ENCODE measurements around the gene USP13. TPM values are rescaled to one million over a fixed set of nuclear protein-coding genes. Genes with fewer than 3 reads are reported as not detected.

Gene USP13
- total and polyA plus RNA-seq, 10 of the 15 experiments (the other 5 are each of a cell fraction or from before 2014, with no cell fraction given) = 3.2 to 20.8 (median 9.0) TPM

DNA sequence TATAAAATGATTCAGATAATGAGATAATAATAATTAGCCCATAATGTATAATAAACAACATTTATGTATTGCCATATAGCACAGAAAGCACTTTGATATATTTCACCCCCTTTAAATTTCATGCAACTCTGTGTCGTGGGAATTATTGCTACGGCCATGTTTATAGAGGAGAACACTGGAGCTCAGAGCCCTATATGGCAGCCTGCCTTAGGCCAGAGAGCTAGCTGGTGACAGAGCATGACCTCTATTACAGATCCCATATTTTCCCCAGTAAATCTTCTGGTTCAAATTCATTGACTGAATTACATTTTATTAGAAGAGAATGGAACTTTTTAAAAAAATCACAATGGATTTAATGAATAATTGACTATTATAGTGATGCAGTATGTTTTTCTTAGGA, 25.0 kb downstream of the USP13 start:
- CTCF ChIA-PET = no interaction called here
- no peak overlapping the region for H3K4me3 ChIP-seq

More for the DNA sequence above, 25.0 kb downstream of the USP13 start:
- Histone ChIP-seq H3K27ac (ENCODE audit: control insufficient read depth, insufficient read depth) (no peak overlapping the region), H3K4me1 (ENCODE audit: control insufficient read depth, insufficient read depth, low read length) (no peaks in the 10 kb centered on the region), H3K9ac (ENCODE audit: control insufficient read depth, insufficient read depth, low read length) (no peak overlapping the region), H3K27me3 (replicated peaks in 1 of 2; ENCODE audit: control insufficient read depth in 2 of 2, insufficient read depth in 2 of 2, low read length in 1 of 2) (no peaks in the 10 kb centered on the region), H3K79me2 (ENCODE audit: control insufficient read depth, insufficient read depth, low read length) (peaks cover 8% of the 10 kb centered on the region), H2AFZ (ENCODE audit: control insufficient read depth, low read depth, low read length) (no peak overlapping the region), H4K20me1 (ENCODE audit: control insufficient read depth, insufficient read depth) (no peaks in the 10 kb centered on the region), H3K9me3 (replicated peaks; ENCODE audit: control insufficient read depth, insufficient read depth, low read length) (no peaks in the 10 kb centered on the region), H3K36me3 (ENCODE audit: control insufficient read depth in 2 of 2, insufficient read depth in 2 of 2, low read length in 1 of 2) (peaks cover 0 to 2% of the 10 kb centered on the region in 2 experiments; a peak in 1 of 4 replicates), H3K4me2 (ENCODE audit: control insufficient read depth, insufficient read depth) (no peak overlapping the region)
- no TSS peak for BruUV-seq (replicated peaks)
- ChIA-PET SMC1A (ENCODE audit: uncharacterized antibody, unreplicated experiment) (no interaction called here), RAD21 (ENCODE audit: unreplicated experiment) (no interaction called here), POLR2A (no interaction called here)
- FAIRE-seq (no peak), ATAC-seq (no peak), DNase-seq (ENCODE audit: low read depth, low spot score) (no peak)
- WGBS (ENCODE audit: insufficient coverage, insufficient replicate concordance, low lambda C conversion rate, missing lambda C conversion rate) = 97% methylated on average over 2 of the region's 2 CpGs
- intact Hi-C loops (cut with micrococcal nuclease; ENCODE audit: unreplicated experiment) = no loop called here
- TF ChIP-seq, protein P1, sequence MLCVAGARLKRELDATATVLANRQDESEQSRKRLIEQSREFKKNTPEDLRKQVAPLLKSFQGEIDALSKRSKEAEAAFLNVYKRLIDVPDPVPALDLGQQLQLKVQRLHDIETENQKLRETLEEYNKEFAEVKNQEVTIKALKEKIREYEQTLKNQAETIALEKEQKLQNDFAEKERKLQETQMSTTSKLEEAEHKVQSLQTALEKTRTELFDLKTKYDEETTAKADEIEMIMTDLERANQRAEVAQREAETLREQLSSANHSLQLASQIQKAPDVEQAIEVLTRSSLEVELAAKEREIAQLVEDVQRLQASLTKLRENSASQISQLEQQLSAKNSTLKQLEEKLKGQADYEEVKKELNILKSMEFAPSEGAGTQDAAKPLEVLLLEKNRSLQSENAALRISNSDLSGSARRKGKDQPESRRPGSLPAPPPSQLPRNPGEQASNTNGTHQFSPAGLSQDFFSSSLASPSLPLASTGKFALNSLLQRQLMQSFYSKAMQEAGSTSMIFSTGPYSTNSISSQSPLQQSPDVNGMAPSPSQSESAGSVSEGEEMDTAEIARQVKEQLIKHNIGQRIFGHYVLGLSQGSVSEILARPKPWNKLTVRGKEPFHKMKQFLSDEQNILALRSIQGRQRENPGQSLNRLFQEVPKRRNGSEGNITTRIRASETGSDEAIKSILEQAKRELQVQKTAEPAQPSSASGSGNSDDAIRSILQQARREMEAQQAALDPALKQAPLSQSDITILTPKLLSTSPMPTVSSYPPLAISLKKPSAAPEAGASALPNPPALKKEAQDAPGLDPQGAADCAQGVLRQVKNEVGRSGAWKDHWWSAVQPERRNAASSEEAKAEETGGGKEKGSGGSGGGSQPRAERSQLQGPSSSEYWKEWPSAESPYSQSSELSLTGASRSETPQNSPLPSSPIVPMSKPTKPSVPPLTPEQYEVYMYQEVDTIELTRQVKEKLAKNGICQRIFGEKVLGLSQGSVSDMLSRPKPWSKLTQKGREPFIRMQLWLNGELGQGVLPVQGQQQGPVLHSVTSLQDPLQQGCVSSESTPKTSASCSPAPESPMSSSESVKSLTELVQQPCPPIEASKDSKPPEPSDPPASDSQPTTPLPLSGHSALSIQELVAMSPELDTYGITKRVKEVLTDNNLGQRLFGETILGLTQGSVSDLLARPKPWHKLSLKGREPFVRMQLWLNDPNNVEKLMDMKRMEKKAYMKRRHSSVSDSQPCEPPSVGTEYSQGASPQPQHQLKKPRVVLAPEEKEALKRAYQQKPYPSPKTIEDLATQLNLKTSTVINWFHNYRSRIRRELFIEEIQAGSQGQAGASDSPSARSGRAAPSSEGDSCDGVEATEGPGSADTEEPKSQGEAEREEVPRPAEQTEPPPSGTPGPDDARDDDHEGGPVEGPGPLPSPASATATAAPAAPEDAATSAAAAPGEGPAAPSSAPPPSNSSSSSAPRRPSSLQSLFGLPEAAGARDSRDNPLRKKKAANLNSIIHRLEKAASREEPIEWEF (IDR thresholded peaks at IDR 0.05; ENCODE audit: insufficient replicate concordance, low read depth, low read length) = no peak
- in situ Hi-C loops (cut with MboI) = no loop called here
